Glomerular visceral epithelial cell (primary cell): ENCODE measurements around the gene MARK3.

Experiments used
- DNase-seq: peaks from one replicate; pipeline ENCODE4 v3.0.0-alpha.2; 2016; ENCODE audit errors: extremely low spot score

The MARK3 gene

GRCh38 chr14:103393676-103394626 lies 8.7 kb downstream of the MARK3 start:
- peak; percentile 40 for DNase-seq

GRCh38 chr14:103395244-103395643 lies 10.0 kb downstream of the MARK3 start:
- DNase-seq: no peak

- no peak for DNase-seq
Observed at GRCh38 chr14:103396463-103396862, 11.2 kb downstream of the MARK3 start.

GRCh38 chr14:103398427-103399195 lies 13.4 kb downstream of the MARK3 start:
- peak; percentile 33 for DNase-seq

- no peak for DNase-seq
Observed at GRCh38 chr14:103400537-103400936, 15.3 kb downstream of the MARK3 start.

GRCh38 chr14:103401223-103402214 lies 16.3 kb downstream of the MARK3 start:
- DNase-seq: peak; percentile 67

GRCh38 chr14:103402695-103403094 lies 17.5 kb downstream of the MARK3 start:
- DNase-seq: no peak

- no peak for DNase-seq
Observed at GRCh38 chr14:103404032-103404918, 19.1 kb downstream of the MARK3 start.

GRCh38 chr14:103404920-103405319 lies 19.7 kb downstream of the MARK3 start:
- DNase-seq: no peak

- DNase-seq: no peak
Observed at GRCh38 chr14:103408491-103409155, 23.4 kb downstream of the MARK3 start.

- no peak for DNase-seq
Observed at GRCh38 chr14:103416916-103417315, 31.7 kb downstream of the MARK3 start.

- no peak for DNase-seq
Observed at GRCh38 chr14:103418481-103418818, 33.2 kb downstream of the MARK3 start.

- no peak for DNase-seq
Observed at GRCh38 chr14:103421556-103421955, 36.3 kb downstream of the MARK3 start.

- DNase-seq: peak; percentile 61
Observed at GRCh38 chr14:103423050-103423461, 37.8 kb downstream of the MARK3 start.

GRCh38 chr14:103427485-103428443 lies 42.5 kb downstream of the MARK3 start:
- peak; percentile 48 for DNase-seq

- no peak for DNase-seq
Observed at GRCh38 chr14:103428723-103429556, 43.7 kb downstream of the MARK3 start.

GRCh38 chr14:103430358-103430757 lies 45.1 kb downstream of the MARK3 start:
- DNase-seq: no peak

GRCh38 chr14:103432627-103433026 lies 47.4 kb downstream of the MARK3 start:
- no peak for DNase-seq
